ENCODE results near the gene PSMD13.

Gene PSMD13

DNA sequence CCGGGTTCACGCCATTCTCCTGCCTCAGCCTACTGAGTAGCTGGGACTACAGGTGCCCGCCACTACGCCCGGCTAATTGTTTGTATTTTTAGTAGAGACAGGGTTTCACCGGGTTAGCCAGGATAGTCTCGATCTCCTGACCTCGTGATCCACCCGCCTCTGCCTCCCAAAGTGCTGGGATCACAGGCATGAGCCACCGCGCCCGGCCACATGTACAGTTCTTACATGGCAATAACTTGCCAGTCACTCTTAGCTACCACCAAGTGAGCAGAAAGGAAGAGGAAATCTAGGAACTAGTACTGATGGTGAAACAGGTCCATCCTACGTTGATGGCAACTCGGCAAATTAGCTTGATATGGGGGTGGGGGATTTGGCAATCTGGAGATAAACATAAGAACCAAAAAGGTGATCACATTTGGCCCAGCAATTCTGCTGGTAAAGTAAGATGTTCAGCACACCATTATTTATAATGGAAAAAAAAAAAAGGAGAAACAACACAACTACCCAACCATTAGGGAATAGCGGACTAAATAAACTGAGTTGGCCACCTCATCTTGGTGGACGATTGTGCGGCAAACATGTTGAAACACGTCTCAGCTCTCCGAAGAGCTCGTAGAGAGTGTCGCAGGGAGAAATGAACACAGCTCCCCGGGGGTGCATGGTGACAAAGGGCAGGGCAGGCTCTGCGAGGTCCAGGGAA, 46.8 kb downstream of the PSMD13 start:
- TF ChIP-seq, protein P1, sequence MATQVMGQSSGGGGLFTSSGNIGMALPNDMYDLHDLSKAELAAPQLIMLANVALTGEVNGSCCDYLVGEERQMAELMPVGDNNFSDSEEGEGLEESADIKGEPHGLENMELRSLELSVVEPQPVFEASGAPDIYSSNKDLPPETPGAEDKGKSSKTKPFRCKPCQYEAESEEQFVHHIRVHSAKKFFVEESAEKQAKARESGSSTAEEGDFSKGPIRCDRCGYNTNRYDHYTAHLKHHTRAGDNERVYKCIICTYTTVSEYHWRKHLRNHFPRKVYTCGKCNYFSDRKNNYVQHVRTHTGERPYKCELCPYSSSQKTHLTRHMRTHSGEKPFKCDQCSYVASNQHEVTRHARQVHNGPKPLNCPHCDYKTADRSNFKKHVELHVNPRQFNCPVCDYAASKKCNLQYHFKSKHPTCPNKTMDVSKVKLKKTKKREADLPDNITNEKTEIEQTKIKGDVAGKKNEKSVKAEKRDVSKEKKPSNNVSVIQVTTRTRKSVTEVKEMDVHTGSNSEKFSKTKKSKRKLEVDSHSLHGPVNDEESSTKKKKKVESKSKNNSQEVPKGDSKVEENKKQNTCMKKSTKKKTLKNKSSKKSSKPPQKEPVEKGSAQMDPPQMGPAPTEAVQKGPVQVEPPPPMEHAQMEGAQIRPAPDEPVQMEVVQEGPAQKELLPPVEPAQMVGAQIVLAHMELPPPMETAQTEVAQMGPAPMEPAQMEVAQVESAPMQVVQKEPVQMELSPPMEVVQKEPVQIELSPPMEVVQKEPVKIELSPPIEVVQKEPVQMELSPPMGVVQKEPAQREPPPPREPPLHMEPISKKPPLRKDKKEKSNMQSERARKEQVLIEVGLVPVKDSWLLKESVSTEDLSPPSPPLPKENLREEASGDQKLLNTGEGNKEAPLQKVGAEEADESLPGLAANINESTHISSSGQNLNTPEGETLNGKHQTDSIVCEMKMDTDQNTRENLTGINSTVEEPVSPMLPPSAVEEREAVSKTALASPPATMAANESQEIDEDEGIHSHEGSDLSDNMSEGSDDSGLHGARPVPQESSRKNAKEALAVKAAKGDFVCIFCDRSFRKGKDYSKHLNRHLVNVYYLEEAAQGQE (IDR thresholded peaks at IDR 0.05; ENCODE audit: insufficient read depth in 1 of 2, low read depth in 2 of 2, low read length in 2 of 2): no peak
- TF ChIP-seq POLR2AphosphoS5 (IDR thresholded peaks at IDR 0.05; ENCODE audit: low read depth, low read length) (no peak), FOXP2 (optimal IDR thresholded peaks at IDR 0.05; ENCODE audit: borderline replicate concordance, extremely low read depth, extremely low read length, insufficient read depth) (no peak), TAF1 (IDR thresholded peaks at IDR 0.05; ENCODE audit: borderline replicate concordance, insufficient read depth, low read length) (no peak), SIN3A (IDR thresholded peaks at IDR 0.05; ENCODE audit: borderline replicate concordance, insufficient read depth, low read length) (no peak)

DNA sequence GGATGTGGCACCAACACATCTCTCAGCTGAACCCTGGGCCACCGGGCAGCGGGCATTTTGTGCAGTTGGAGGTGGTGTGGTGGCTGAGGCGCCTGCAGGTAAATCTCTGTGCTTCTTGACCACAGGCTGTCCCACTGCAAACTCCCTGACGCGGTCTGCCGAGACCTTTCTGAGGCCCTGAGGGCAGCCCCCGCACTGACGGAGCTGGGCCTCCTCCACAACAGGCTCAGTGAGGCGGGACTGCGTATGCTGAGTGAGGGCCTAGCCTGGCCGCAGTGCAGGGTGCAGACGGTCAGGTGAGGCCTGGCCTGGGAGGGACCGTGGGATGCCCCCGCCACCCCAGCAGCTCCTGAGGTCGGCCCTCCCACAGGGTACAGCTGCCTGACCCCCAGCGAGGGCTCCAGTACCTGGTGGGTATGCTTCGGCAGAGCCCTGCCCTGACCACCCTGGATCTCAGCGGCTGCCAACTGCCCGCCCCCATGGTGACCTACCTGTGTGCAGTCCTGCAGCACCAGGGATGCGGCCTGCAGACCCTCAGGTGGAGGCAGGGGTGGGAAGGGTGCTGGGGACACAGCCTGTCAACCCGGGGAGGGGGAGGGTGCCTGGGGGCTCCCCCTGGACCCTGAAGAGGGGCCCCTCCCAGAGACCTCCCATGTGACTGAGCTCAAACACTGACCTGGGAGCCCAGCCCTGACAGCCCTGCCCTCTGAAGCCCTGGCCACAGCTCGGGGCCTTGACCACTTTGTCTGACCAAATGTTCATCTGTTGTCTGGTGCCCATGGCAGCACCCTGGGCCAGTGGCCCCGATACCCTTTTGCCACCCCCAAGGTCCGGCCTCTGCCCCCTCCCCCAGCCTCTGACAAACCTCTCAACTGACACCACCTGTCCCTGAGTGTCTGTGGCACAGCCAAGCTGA, 47.6 kb downstream of the PSMD13 start:
- TF ChIP-seq TAF1 (IDR thresholded peaks at IDR 0.05; ENCODE audit: borderline replicate concordance, insufficient read depth, low read length) (no peak), POLR2AphosphoS5 (IDR thresholded peaks at IDR 0.05; ENCODE audit: low read depth, low read length) (no peak), FOXP2 (optimal IDR thresholded peaks at IDR 0.05; ENCODE audit: borderline replicate concordance, extremely low read depth, extremely low read length, insufficient read depth) (no peak), SIN3A (IDR thresholded peaks at IDR 0.05; ENCODE audit: borderline replicate concordance, insufficient read depth, low read length) (no peak)
- TF ChIP-seq, protein P1 (IDR thresholded peaks at IDR 0.05; ENCODE audit: insufficient read depth in 1 of 2, low read depth in 2 of 2, low read length in 2 of 2): no peak

DNA sequence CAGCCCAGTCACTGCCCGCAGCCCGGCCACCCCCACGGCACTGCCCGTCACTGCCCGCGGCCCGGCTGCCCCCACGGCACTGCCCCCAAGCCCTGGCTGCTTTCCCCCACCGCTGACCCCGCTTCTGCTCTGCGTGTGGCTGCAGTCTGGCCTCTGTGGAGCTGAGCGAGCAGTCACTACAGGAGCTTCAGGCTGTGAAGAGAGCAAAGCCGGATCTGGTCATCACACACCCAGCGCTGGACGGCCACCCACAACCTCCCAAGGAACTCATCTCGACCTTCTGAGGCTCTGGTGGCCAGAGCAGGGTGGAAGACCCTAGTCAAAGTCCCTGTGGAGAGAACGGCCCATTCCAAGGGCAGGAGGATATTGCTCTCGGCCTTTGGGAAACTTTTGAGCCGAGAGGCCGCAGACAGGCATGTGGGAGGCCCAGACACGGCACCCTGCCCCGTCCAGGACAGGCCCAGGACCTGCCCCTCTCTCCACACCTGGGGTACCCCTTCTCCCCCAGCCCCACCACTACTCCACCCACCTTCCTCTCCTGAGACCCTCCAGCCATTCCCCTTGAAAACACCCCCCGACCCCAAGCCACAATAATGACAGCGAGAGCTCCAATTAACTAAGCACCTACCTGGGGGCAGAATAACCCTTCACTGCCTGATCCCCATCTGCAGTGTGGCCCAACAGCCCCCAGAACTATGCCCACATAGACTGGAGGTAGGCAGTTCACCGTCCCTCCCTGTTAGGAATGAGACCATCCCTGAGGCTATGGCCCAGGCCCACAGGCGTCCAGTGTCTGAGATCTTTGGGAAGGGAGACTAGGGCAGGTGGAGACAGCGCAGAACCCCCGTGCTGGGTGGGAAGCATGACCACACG, 48.5 kb downstream of the PSMD13 start:
- TF ChIP-seq SIN3A (IDR thresholded peaks at IDR 0.05; ENCODE audit: borderline replicate concordance, insufficient read depth, low read length) (no peak), FOXP2 (optimal IDR thresholded peaks at IDR 0.05; ENCODE audit: borderline replicate concordance, extremely low read depth, extremely low read length, insufficient read depth) (no peak), TAF1 (IDR thresholded peaks at IDR 0.05; ENCODE audit: borderline replicate concordance, insufficient read depth, low read length) (no peak), POLR2AphosphoS5 (IDR thresholded peaks at IDR 0.05; ENCODE audit: low read depth, low read length) (no peak)
- TF ChIP-seq, protein P1 (IDR thresholded peaks at IDR 0.05; ENCODE audit: insufficient read depth in 1 of 2, low read depth in 2 of 2, low read length in 2 of 2): no peak

DNA sequence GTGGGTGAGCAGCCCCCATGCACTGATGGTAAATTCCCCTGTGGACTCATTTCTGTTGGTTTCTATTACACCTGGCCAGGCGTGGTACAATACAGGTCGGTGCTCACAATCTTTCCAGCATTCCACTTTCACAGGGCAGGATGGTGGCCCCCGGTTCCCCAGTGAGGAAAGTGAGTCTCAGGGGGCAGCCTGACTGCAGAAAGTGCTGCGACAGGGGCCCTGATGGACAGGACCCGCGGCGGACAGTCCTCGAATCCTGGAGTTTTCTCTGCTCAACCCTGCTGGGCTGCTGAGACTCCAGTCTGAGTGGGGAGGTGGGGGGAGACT, 49.1 kb downstream of the PSMD13 start:
- TF ChIP-seq POLR2AphosphoS5 (IDR thresholded peaks at IDR 0.05; ENCODE audit: low read depth, low read length): no peak
- TF ChIP-seq FOXP2 (optimal IDR thresholded peaks at IDR 0.05; ENCODE audit: borderline replicate concordance, extremely low read depth, extremely low read length, insufficient read depth): no peak
- TF ChIP-seq, protein P1 (IDR thresholded peaks at IDR 0.05; ENCODE audit: insufficient read depth in 1 of 2, low read depth in 2 of 2, low read length in 2 of 2): no peak
